Uterus (tissue), 2 donors: ENCODE data around the gene GABPB1.

Source experiments
- POLR2A ChIP-seq, 2 donors: fragments of 450-650 bp; IDR thresholded peaks; one replicate each; pipeline ENCODE4 v1.6.1; 2016; ENCODE audit warnings: antibody characterized with exemption in 2 of 2, mild to moderate bottlenecking in 1 of 2, moderate library complexity in 1 of 2
- TF ChIP-seq, protein P1 (sequence below), 4 experiments: fragments of 200-600 bp in 2 of 4; fragments of 450-650 bp in 2 of 4; sonication (generic) in 2 of 4; IDR thresholded peaks; one replicate each; pipeline ENCODE4 v1.5.1; 2016 to 2019; ENCODE audit warnings: antibody characterized with exemption in 4 of 4, mild to moderate bottlenecking in 2 of 4, moderate library complexity in 1 of 4

GRCh38 chr15:50330921-50331320 lies 24.1 kb downstream of the GABPB1 start:
- TF ChIP-seq, protein P1, sequence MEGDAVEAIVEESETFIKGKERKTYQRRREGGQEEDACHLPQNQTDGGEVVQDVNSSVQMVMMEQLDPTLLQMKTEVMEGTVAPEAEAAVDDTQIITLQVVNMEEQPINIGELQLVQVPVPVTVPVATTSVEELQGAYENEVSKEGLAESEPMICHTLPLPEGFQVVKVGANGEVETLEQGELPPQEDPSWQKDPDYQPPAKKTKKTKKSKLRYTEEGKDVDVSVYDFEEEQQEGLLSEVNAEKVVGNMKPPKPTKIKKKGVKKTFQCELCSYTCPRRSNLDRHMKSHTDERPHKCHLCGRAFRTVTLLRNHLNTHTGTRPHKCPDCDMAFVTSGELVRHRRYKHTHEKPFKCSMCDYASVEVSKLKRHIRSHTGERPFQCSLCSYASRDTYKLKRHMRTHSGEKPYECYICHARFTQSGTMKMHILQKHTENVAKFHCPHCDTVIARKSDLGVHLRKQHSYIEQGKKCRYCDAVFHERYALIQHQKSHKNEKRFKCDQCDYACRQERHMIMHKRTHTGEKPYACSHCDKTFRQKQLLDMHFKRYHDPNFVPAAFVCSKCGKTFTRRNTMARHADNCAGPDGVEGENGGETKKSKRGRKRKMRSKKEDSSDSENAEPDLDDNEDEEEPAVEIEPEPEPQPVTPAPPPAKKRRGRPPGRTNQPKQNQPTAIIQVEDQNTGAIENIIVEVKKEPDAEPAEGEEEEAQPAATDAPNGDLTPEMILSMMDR (IDR thresholded peaks at IDR 0.05) = no peak
- no peak for TF ChIP-seq POLR2A (IDR thresholded peaks at IDR 0.05)
